Osteocyte (in vitro differentiated cells): Measurements from ENCODE around the gene IL11RA. TPM values are rescaled to one million over a fixed set of nuclear protein-coding genes. Genes with fewer than 3 reads are reported as not detected.

ENCODE experiments used
- DNase-seq: peaks from one replicate; pipeline ENCODE4 v3.0.0; 2021; ENCODE audit warnings: mixed read lengths; ENCODE audit not compliant: unreplicated experiment; ENCODE audit errors: extremely low spot score
- H3K27ac Mint-ChIP-seq: one replicate; pipeline ENCODE4 v1.8.0; 2021; ENCODE audit warnings: mild to moderate bottlenecking, mixed read lengths; ENCODE audit not compliant: unreplicated experiment
- H3K27me3 Mint-ChIP-seq: one replicate; pipeline ENCODE4 v1.8.0; 2021; ENCODE audit warnings: mixed read lengths; ENCODE audit not compliant: unreplicated experiment
- H3K36me3 Mint-ChIP-seq: one replicate; pipeline ENCODE4 v1.8.0; 2021; ENCODE audit warnings: mixed read lengths; ENCODE audit not compliant: unreplicated experiment
- H3K4me1 Mint-ChIP-seq: one replicate; pipeline ENCODE4 v1.8.0; 2021; ENCODE audit warnings: mixed read lengths; ENCODE audit not compliant: unreplicated experiment
- H3K4me3 Mint-ChIP-seq: one replicate; pipeline ENCODE4 v1.8.0; 2021; ENCODE audit warnings: mild to moderate bottlenecking, moderate library complexity, mixed read lengths; ENCODE audit not compliant: unreplicated experiment
- H3K9me3 Mint-ChIP-seq: one replicate; pipeline ENCODE4 v1.8.0; 2021; ENCODE audit warnings: mixed read lengths; ENCODE audit not compliant: unreplicated experiment
- CTCF ChIP-seq: fragments of 200-600 bp; sonication (generic); IDR thresholded peaks from 2 replicates; pipeline ENCODE4 v1.5.0; 2021; ENCODE audit warnings: antibody characterized with exemption, mild to moderate bottlenecking, moderate library complexity
- total RNA-seq: library from RNA; stranded (reverse); gene quantifications from 2 replicates; pipeline ENCODE4 v1.2.1, GENCODE V29; 2021

Gene IL11RA
- total RNA-seq, 1 donor from 2014 or later: 36.7 TPM

- TF ChIP-seq CTCF: no peak
- H3K27me3 Mint-ChIP-seq: no peaks in the 10 kb centered on the region
- H3K27ac Mint-ChIP-seq: no peak within 1 kb of the TSS
Observed at GRCh38 chr9:34690983-34691935, 39.3 kb downstream of the IL11RA start, which contains the start of gene CCL19. CCL19 (minus strand) TSS chr9:34691276; CDS start chr9:34691139, 137 bp downstream.

GRCh38 chr9:34691936-34692315, 39.9 kb downstream of the IL11RA start:
- Mint-ChIP-seq H3K4me1 (no peaks in the 10 kb centered on the region), H3K4me3 (no peak overlapping the region), H3K27ac (no peak overlapping the region), H3K27me3 (peaks cover 4% of the 10 kb centered on the region), H3K9me3 (no peaks in the 10 kb centered on the region), H3K36me3 (no peaks in the 10 kb centered on the region)
- no peak for DNase-seq
- no peak for TF ChIP-seq CTCF

More at GRCh38 chr9:34690983-34691935, 39.3 kb downstream of the IL11RA start, which contains the start of gene CCL19:
- Mint-ChIP-seq H3K9me3 (no peaks in the 10 kb centered on the region), H3K4me3 (no peak within 1 kb of the TSS), H3K36me3 (no peaks in the 10 kb centered on the region), H3K4me1 (no peaks in the 10 kb centered on the region)
- no peak for DNase-seq

- no peaks in the 10 kb centered on the region for H3K9me3 Mint-ChIP-seq
- no peak for DNase-seq
- no peak overlapping the region for H3K4me3 Mint-ChIP-seq
- H3K27ac Mint-ChIP-seq: no peak overlapping the region
- no peaks in the 10 kb centered on the region for H3K4me1 Mint-ChIP-seq
- H3K36me3 Mint-ChIP-seq: no peaks in the 10 kb centered on the region
- no peak for TF ChIP-seq CTCF
- peaks cover 5% of the 10 kb centered on the region for H3K27me3 Mint-ChIP-seq
Observed at GRCh38 chr9:34693560-34693959, 41.6 kb downstream of the IL11RA start.

GRCh38 chr9:34694811-34695210, 42.8 kb downstream of the IL11RA start:
- Mint-ChIP-seq H3K9me3 (no peaks in the 10 kb centered on the region), H3K4me3 (no peak overlapping the region), H3K27me3 (peaks cover 15% of the 10 kb centered on the region), H3K4me1 (no peaks in the 10 kb centered on the region), H3K27ac (no peak overlapping the region), H3K36me3 (no peaks in the 10 kb centered on the region)
- TF ChIP-seq CTCF: no peak
- DNase-seq: no peak

- peak overlapping the region; percentile 78 for H3K4me3 Mint-ChIP-seq
- H3K27me3 Mint-ChIP-seq: peaks cover 28% of the 10 kb centered on the region
- peak; percentile 96 for TF ChIP-seq CTCF
- H3K9me3 Mint-ChIP-seq: no peaks in the 10 kb centered on the region
- peaks cover 6% of the 10 kb centered on the region for H3K4me1 Mint-ChIP-seq
- no peaks in the 10 kb centered on the region for H3K36me3 Mint-ChIP-seq
- DNase-seq: peak; percentile 92
- H3K27ac Mint-ChIP-seq: no peak overlapping the region
Observed at GRCh38 chr9:34701023-34701768, 49.2 kb downstream of the IL11RA start.
